ENCODE measurements around the gene RAMP2. TPM values are rescaled to one million over a fixed set of nuclear protein-coding genes. Genes with fewer than 3 reads are reported as not detected.

Gene RAMP2
- total RNA-seq, 1 donor from 2014 or later, result not detected

GRCh38 chr17:42748202-42748907 lies 12.7 kb upstream of the RAMP2 start:
- DNase-seq, result no peak
- TF ChIP-seq, protein P1, sequence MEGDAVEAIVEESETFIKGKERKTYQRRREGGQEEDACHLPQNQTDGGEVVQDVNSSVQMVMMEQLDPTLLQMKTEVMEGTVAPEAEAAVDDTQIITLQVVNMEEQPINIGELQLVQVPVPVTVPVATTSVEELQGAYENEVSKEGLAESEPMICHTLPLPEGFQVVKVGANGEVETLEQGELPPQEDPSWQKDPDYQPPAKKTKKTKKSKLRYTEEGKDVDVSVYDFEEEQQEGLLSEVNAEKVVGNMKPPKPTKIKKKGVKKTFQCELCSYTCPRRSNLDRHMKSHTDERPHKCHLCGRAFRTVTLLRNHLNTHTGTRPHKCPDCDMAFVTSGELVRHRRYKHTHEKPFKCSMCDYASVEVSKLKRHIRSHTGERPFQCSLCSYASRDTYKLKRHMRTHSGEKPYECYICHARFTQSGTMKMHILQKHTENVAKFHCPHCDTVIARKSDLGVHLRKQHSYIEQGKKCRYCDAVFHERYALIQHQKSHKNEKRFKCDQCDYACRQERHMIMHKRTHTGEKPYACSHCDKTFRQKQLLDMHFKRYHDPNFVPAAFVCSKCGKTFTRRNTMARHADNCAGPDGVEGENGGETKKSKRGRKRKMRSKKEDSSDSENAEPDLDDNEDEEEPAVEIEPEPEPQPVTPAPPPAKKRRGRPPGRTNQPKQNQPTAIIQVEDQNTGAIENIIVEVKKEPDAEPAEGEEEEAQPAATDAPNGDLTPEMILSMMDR (IDR thresholded peaks at IDR 0.05), result no peak
- H3K4me3 Mint-ChIP-seq, result no peak overlapping the region
- H3K9me3 Mint-ChIP-seq, result no peaks in the 10 kb centered on the region
- peaks cover 21% of the 10 kb centered on the region for H3K27me3 Mint-ChIP-seq
- peaks cover 17% of the 10 kb centered on the region for H3K4me1 Mint-ChIP-seq
- H3K27ac Mint-ChIP-seq, result no peak overlapping the region
- no peak for ATAC-seq (ENCODE audit: low read depth)
- H3K36me3 Mint-ChIP-seq (ENCODE audit: low read depth), result peaks cover 3% of the 10 kb centered on the region
- CTCF ChIA-PET, result no interaction called here
- POLR2A ChIA-PET, result interaction anchor here (1.7 kb wide), 1 partner anchor 25 kb away, joined by 5 read pairs; the partner anchor contains the start of gene VPS25
- intact Hi-C loops (cut with micrococcal nuclease), result loop anchor here (10.0 kb wide), 1 partner anchor 236 kb away; the partner anchor contains the start of genes PTGES3L and RUNDC1

GRCh38 chr17:42748908-42749798 lies 11.9 kb upstream of the RAMP2 start:
- Mint-ChIP-seq H3K27me3 (peaks cover 21% of the 10 kb centered on the region), H3K4me3 (no peak overlapping the region), H3K27ac (no peak overlapping the region), H3K9me3 (no peaks in the 10 kb centered on the region), H3K4me1 (peaks cover 9% of the 10 kb centered on the region), H3K36me3 (ENCODE audit: low read depth) (peaks cover 3% of the 10 kb centered on the region)
- ChIA-PET POLR2A (interaction anchor here (0.8 to 1.7 kb wide), 2 partner anchors 9 to 24 kb away, joined by 3 to 5 read pairs; partner anchors contain the start of gene VPS25), CTCF (interaction anchor here (1.0 kb wide), 1 partner anchor 15 kb away, joined by 4 read pairs; no protein-coding TSS in a partner anchor)
- TF ChIP-seq, protein P1 (IDR thresholded peaks at IDR 0.05), result no peak
- DNase-seq (no peak), ATAC-seq (ENCODE audit: low read depth) (no peak)
- intact Hi-C loops (cut with micrococcal nuclease), result loop anchor here (10.0 kb wide), 1 partner anchor 236 kb away; the partner anchor contains the start of genes PTGES3L and RUNDC1

- ChIA-PET POLR2A (interaction anchor here (0.5 kb wide), 1 partner anchor 13 kb away, joined by 6 read pairs; no protein-coding TSS in a partner anchor), CTCF (no interaction called here)
- Mint-ChIP-seq H3K27ac (no peak overlapping the region), H3K4me3 (no peak overlapping the region), H3K9me3 (no peaks in the 10 kb centered on the region), H3K4me1 (no peaks in the 10 kb centered on the region), H3K27me3 (peaks cover 30% of the 10 kb centered on the region), H3K36me3 (ENCODE audit: low read depth) (no peaks in the 10 kb centered on the region)
- intact Hi-C loops (cut with micrococcal nuclease), result no loop called here
- no peak for DNase-seq
- ATAC-seq (ENCODE audit: low read depth), result no peak
- TF ChIP-seq, protein P1 (IDR thresholded peaks at IDR 0.05), result no peak
Measured at GRCh38 chr17:42750739-42751344, 10.2 kb upstream of the RAMP2 start.

DNA sequence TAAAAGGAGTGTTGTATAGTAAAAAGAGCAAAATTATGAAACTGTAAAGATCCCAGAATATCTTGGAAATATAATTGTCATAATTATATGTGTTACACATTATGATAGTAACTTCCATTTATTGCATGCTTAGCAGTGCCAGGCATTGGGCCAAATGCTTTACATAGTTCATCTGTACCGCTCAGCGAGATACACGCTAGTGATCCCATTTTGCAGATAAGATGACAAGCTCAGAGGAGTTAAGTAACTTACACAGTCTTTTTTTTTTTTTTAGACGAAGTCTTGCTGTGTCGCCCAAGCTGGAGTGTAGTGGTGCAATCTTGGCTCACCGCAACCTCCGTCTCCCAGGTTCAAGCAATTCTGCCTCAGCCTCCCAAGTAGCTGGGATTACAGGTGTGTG lies 9.4 kb upstream of the RAMP2 start:
- no peak overlapping the region for H3K27ac Mint-ChIP-seq
- intact Hi-C loops (cut with micrococcal nuclease), result no loop called here
- H3K27me3 Mint-ChIP-seq, result peaks cover 33% of the 10 kb centered on the region

More for the DNA sequence above, 9.4 kb upstream of the RAMP2 start:
- Mint-ChIP-seq H3K9me3 (no peaks in the 10 kb centered on the region), H3K4me3 (no peak overlapping the region), H3K36me3 (ENCODE audit: low read depth) (no peaks in the 10 kb centered on the region), H3K4me1 (no peaks in the 10 kb centered on the region)
- ChIA-PET POLR2A (no interaction called here), CTCF (no interaction called here)
- TF ChIP-seq, protein P1 (IDR thresholded peaks at IDR 0.05), result no peak
- DNase-seq (no peak), ATAC-seq (ENCODE audit: low read depth) (no peak)
